SU-DHL-6 (cell line): Measurements from ENCODE around the gene IVD.

ENCODE experiments used
- H2AFZ ChIP-seq: fragments of 200-600 bp; sonication (generic); 2 replicates; pipeline ENCODE4 v1.6.1; 2014; ENCODE audit warnings: low read depth, mild to moderate bottlenecking, moderate library complexity, mixed read lengths, antibody characterized with exemption, low read length; ENCODE audit not compliant: severe bottlenecking
- H3F3A ChIP-seq: fragments of 200-600 bp; shearing (Covaris generic); 2 replicates; pipeline ENCODE4 v1.6.0; 2016; ENCODE audit warnings: antibody characterized with exemption, mild to moderate bottlenecking; ENCODE audit not compliant: insufficient read depth
- H3K27ac ChIP-seq: fragments of 200-600 bp; sonication (generic); 2 replicates; pipeline ENCODE4 v1.5.1; 2016; ENCODE audit warnings: low read depth, mild to moderate bottlenecking, low read length, moderate library complexity, mixed read lengths
- H3K27me3 ChIP-seq: fragments of 200-600 bp; sonication (generic), shearing (Covaris generic); 2 replicates; pipeline ENCODE4 v1.6.0; 2014; ENCODE audit warnings: mild to moderate bottlenecking, low read length
- H3K36me3 ChIP-seq: fragments of 200-600 bp; sonication (generic); 2 replicates; pipeline ENCODE4 v1.6.1; 2014; ENCODE audit warnings: mild to moderate bottlenecking, low read length, mixed read lengths
- H3K4me2 ChIP-seq: fragments of 300-600, 200-600 bp; shearing (Covaris generic), sonication (generic); 2 replicates; pipeline ENCODE4 v1.6.0; 2014; ENCODE audit warnings: low read length, low read depth, mild to moderate bottlenecking; ENCODE audit not compliant: poor library complexity, severe bottlenecking
- H3K4me3 ChIP-seq: fragments of 200-600 bp; sonication (generic); 2 replicates; pipeline ENCODE4 v1.5.1; 2014; ENCODE audit warnings: antibody characterized with exemption, low read length, mild to moderate bottlenecking, mixed read lengths; ENCODE audit not compliant: insufficient read depth, poor library complexity, severe bottlenecking
- H3K79me2 ChIP-seq: fragments of 200-600 bp; sonication (generic); 2 replicates; pipeline ENCODE4 v1.6.1; 2014; ENCODE audit warnings: mild to moderate bottlenecking, low read length, moderate library complexity; ENCODE audit not compliant: insufficient read depth
- H3K9ac ChIP-seq: fragments of 200-600 bp; sonication (generic); 2 replicates; pipeline ENCODE4 v1.7.0; 2014; ENCODE audit warnings: mild to moderate bottlenecking, low read length
- H3K9me2 ChIP-seq: fragments of 200-600 bp; sonication (generic); replicated peaks from 2 replicates; pipeline ENCODE4 v1.6.1; 2014; ENCODE audit warnings: low read length; ENCODE audit not compliant: insufficient read depth
- H3K9me3 ChIP-seq: fragments of 200-600 bp; sonication (generic); 2 replicates; pipeline ENCODE4 v1.6.1; 2014; ENCODE audit warnings: low read length, mixed read lengths; ENCODE audit not compliant: insufficient read depth
- H4K20me1 ChIP-seq: fragments of 200-600 bp; sonication (generic); 2 replicates; pipeline ENCODE4 v1.6.1; 2014; ENCODE audit warnings: low read depth, mild to moderate bottlenecking, antibody characterized with exemption, low read length, moderate library complexity, mixed read lengths
- CTCF ChIP-seq: fragments of 200-600 bp; sonication (generic); IDR thresholded peaks from one replicate; pipeline ENCODE4 v1.5.1; 2017; ENCODE audit warnings: antibody characterized with exemption, mild to moderate bottlenecking, low read length, moderate library complexity; ENCODE audit not compliant: insufficient read depth, poor library complexity, severe bottlenecking
- EZH2phosphoT487 ChIP-seq: fragments of 200-600 bp; sonication (generic), shearing (Covaris generic); conservative IDR thresholded peaks from 2 replicates; pipeline ENCODE4 v1.6.1; 2018; ENCODE audit warnings: mild to moderate bottlenecking, antibody characterized with exemption, low read length, moderate library complexity, mixed read lengths

The IVD gene

GRCh38 chr15:40388941-40389823 lies 16.4 kb upstream of the IVD start:
- H3K36me3 ChIP-seq = peaks cover 36% of the 10 kb centered on the region
- TF ChIP-seq CTCF (no peak), EZH2phosphoT487 (no peak)

GRCh38 chr15:40389824-40390595 lies 15.6 kb upstream of the IVD start:
- Histone ChIP-seq H3K27me3 (no peaks in the 10 kb centered on the region), H3K9me2 (no peaks in the 10 kb centered on the region), H2AFZ (no peak overlapping the region), H3K4me3 (no peak overlapping the region), H3K9me3 (no peaks in the 10 kb centered on the region), H3K79me2 (peaks cover 7% of the 10 kb centered on the region), H3K36me3 (peaks cover 32% of the 10 kb centered on the region), H3K27ac (no peak overlapping the region), H3K4me2 (no peak overlapping the region), H3K9ac (no peak overlapping the region), H4K20me1 (no peaks in the 10 kb centered on the region), H3F3A (peaks cover 16% of the 10 kb centered on the region; the same call in 1 of the 2 replicates)
- TF ChIP-seq EZH2phosphoT487 = no peak
- no peak for TF ChIP-seq CTCF

More at GRCh38 chr15:40388941-40389823, 16.4 kb upstream of the IVD start:
- peaks cover 16% of the 10 kb centered on the region; the same call in 1 of the 2 replicates for H3F3A ChIP-seq
- H3K4me2 ChIP-seq = no peak overlapping the region
- peaks cover 15% of the 10 kb centered on the region for H3K79me2 ChIP-seq
- no peak overlapping the region for H3K9ac ChIP-seq
- H3K27me3 ChIP-seq = no peaks in the 10 kb centered on the region
- no peak overlapping the region for H3K4me3 ChIP-seq
- no peaks in the 10 kb centered on the region for H3K9me3 ChIP-seq
- H3K9me2 ChIP-seq = no peaks in the 10 kb centered on the region
- H2AFZ ChIP-seq = no peak overlapping the region
- no peak overlapping the region for H3K27ac ChIP-seq
- H4K20me1 ChIP-seq = no peaks in the 10 kb centered on the region

- Histone ChIP-seq H3K27me3 (no peaks in the 10 kb centered on the region), H4K20me1 (no peaks in the 10 kb centered on the region), H3F3A (peaks cover 20% of the 10 kb centered on the region), H2AFZ (no peak overlapping the region), H3K27ac (no peak overlapping the region), H3K9me3 (no peaks in the 10 kb centered on the region), H3K79me2 (no peaks in the 10 kb centered on the region), H3K36me3 (peaks cover 27% of the 10 kb centered on the region), H3K9ac (no peak overlapping the region), H3K9me2 (no peaks in the 10 kb centered on the region), H3K4me3 (no peak overlapping the region), H3K4me2 (no peak overlapping the region)
- TF ChIP-seq EZH2phosphoT487 (no peak), CTCF (no peak)
Observed at GRCh38 chr15:40392986-40393948, 12.3 kb upstream of the IVD start.
